ENCODE measurements around the gene KSR2.
A peak's percentile ranks its signal among the peaks of the same experiment; 100 is the strongest.

Gene KSR2

GRCh38 chr12:117437516-117438255 is 531.1 kb downstream of the KSR2 start:
- no peak for DNase-seq

GRCh38 chr12:117433878-117434277 is 534.9 kb downstream of the KSR2 start:
- no peak for DNase-seq

GRCh38 chr12:117430246-117430645 is 538.5 kb downstream of the KSR2 start:
- no peak for DNase-seq

GRCh38 chr12:117427211-117427610 is 541.6 kb downstream of the KSR2 start:
- DNase-seq = no peak

DNA sequence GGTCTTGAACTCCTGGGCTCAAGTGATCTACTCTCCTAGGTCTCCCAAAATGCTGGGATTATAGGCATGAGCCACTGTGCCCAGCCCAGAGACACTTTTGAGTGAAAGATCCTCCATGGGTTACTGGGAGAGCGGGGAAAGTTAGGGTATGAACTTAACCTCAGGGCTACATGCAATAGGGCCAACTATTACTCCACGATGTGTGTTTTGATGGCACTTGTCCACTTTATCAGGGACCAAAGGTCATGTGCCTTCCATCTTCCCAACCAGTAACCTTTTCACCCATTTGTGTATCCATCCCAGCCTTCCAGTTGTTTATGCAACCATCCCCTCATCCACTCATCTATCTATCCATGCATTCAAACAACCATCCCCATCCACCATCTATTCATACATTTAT is 546.8 kb downstream of the KSR2 start:
- no peak for DNase-seq

DNA sequence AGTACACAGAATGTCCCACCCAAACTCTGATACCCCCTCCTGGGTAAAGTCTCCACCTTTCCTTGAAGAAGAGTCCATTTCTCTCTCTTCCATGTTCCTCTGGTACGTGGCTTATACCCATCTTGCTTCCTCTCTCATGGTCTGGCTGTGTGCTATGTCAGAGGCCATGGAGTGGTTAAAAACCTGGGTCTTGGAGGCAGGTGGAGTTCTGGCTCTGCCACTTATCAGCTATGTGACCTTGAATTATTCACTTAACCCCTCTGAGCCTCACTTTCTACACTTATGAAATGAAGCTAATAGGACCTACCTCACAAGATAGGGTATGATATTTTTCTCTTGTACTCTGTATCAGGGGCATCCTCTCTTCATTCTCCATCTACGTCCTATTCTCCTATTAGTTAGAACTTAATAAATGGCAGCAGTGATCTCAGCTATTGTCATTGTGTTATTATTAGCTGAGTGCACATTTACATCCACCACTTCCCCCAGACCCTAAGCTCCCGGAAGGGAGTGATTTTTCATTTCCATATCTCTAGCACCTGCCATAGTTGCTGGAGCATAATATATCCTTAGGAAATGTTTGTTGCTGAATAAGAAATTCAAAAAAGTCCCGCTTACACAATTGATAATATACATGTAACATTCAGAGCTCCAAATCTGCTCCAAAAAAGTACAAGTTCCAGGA is 547.6 kb downstream of the KSR2 start:
- no peak for DNase-seq

DNA sequence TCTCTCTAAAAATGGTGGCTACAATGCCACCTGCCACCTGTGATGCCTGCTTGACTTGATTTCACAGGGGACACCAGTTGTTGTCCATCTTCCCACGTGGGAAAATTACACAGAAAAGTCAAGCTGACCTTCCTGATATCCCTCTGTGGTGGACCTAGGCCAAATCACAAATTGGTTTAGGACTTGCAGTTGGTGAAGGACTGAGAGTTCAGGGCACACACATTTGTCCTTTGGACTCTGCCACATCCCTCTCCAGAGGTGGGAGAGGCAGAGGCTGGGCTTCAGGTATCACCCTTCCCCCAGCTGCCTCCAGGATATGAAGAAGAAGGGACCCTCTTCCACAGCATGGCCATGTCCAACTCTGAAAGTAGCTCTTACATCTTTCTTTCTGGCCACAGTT is 551.8 kb downstream of the KSR2 start:
- no peak for DNase-seq

GRCh38 chr12:117412465-117413188 is 556.2 kb downstream of the KSR2 start:
- DNase-seq = no peak

- DNase-seq = no peak
Measured at GRCh38 chr12:117409286-117409685, 559.5 kb downstream of the KSR2 start.

GRCh38 chr12:117408161-117408791 is 560.5 kb downstream of the KSR2 start:
- DNase-seq = no peak

DNA sequence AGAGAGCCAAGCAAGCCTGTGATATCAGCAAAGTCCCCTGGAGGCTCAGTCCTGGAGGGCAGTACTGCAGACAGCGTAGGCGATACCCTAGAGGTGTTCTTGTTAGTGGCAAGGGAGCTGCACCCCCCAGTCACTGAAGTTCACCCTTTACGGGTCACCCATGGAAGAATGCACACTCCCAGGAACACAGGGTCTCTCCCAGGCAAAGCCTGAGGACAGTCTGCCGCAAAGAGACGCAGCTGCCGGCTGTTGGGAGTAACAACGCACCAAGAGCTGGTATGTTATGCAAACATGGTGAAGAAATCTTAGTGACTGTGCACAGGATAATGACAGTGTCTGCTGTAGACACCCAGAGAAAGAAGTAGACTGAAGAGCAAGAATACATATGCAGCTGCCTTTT is 563.9 kb downstream of the KSR2 start:
- no peak for DNase-seq

DNA sequence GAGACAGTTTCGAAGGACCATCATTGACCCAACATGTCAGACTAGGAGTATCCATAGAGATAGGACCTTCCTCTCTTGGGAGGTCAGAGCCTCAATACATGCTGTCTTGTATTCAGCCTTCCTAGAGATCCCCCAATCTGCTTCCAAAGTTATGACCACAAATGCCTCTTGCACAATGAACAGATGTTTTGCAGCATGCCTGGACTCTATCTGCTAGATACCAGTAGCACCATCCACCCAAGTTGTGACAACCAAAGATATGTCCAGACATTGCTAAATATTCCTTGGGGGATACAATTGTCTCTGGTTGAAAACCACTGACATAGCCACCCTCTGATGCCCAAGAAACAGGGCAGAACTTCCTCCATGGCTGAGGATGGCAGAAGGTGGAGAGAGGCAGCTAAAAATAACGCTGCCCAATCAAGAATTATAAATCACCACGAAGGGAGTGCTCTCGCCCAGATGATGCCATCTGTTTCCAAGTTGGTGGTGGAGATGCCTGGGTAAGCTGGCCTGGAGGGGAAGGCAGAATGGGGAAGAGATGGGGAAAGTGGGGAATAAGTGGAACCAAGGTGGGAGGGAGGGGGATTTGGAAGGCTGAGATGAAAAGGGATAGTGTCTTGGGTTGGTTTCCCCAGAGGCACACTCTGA is 564.5 kb downstream of the KSR2 start:
- peak; percentile 22 for DNase-seq

DNA sequence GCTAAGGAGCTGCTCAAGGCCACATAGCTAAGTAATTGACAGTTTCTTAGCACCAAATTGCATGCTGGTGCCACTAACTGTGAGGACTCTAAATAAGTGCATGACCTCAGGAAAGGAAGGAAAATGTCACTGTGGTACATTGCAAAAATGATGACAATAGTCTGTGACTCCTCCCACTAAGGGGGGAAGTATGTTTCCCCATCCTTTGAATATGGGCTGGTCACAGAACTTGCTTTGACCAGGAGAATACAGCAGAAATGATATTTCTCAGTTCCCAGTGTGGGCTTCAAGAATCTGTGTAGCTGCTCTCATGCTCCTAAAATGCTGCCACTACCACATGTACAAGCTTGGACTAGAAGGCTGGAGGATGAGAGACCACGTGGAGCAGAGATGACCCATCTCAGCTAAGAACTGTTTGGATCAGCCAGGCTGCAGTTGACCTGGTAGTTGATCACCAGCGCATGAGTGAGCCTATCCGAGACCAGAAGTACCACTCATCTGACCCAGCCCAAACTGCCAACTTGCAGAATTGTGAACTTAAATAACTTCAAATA is 565.1 kb downstream of the KSR2 start:
- no peak for DNase-seq
